Epithelial cell of prostate (primary cell): ENCODE results near the gene LETM1.

Experiments used
- DNase-seq: peaks from one replicate; pipeline ENCODE4 v3.0.0-alpha.2; 2011; ENCODE audit warnings: low read depth, low spot score
- H3K27ac ChIP-seq: fragments of 450-650 bp; 2 replicates; pipeline ENCODE4 v1.5.1; 2017; ENCODE audit warnings: mild to moderate bottlenecking

Gene LETM1

DNA sequence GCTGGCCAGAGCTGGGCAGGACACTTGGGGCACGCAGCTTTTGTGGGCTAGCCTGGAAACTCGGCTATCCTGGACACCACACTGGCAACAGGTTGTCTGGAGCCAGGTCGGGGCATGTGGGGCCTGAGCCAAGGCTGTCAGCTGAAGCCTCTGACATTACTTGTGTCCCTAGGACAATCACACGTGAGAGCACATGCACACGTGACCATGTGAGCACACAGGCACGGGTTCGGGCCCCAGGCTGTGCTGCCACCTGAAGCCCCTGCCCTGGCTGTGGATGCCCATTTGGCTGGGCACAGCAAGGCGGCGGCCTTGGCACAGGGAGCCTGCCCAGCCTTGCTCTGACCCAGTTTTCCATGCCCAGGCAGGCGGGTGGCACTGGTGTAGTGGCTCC lies 71.6 kb downstream of the LETM1 start:
- no peak overlapping the region for H3K27ac ChIP-seq
- no peak for DNase-seq

DNA sequence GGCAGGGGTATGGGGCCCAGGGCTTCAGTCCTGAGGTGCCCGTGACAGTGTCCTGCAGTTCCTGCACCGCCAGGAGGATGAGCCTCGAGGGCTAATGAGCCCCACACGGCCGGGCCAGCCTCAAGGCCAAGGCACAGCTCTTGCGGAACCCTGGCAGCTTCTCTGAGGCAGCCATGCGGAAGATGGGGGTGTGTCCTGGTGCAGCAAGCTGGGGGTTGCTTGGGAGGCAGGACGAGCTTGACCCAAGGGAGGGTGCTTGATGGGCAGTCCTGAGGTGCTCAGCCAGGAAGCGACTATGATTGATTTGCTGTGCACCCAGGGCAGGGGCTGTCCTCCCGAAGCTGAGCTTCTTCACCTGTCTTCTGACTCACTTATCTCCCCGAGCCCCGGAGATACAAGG lies 72.0 kb downstream of the LETM1 start:
- DNase-seq, result no peak
- H3K27ac ChIP-seq, result no peak overlapping the region

DNA sequence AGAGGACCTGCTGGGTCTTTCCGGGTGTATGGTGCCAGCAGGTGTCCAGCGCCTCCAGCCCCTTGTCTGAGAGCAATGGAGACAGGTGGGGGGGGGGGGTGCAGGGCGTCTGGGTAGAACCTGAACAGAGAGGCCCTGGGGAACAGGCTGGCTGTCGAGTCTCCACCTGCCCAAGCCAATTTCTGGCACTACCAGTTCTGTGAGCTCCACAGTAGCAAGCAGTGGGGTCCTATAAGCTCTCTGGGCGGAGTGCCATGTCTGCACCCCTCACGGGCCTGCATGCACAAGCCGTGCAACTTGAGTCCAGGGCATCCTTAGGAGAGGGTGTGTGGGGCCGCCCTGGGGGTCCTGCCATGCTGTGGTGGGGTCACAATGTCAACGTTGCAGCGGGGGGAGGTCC lies 72.9 kb downstream of the LETM1 start:
- DNase-seq, result no peak
- no peak overlapping the region for H3K27ac ChIP-seq

DNA sequence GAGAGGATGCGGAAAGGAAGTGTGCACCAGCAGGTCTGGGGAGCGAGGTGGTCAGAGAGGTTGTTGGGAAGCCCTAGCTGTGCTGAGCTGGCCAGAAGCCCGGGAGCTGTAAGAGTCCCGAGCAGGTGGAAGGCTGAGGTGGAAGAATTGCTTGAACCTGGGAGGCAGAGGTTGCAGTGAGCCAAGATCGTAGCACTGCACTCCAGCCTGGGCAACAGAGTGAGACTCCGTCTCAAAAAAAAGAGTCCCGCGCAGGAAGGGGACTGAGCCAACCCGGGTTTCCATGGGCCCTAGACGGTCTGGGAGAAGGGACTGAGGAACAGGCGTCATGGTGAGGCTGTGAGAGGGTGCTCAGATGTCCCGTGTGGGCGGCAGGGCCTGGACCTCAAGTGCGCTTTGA lies 75.5 kb downstream of the LETM1 start:
- H3K27ac ChIP-seq, result no peak overlapping the region
- DNase-seq, result no peak

DNA sequence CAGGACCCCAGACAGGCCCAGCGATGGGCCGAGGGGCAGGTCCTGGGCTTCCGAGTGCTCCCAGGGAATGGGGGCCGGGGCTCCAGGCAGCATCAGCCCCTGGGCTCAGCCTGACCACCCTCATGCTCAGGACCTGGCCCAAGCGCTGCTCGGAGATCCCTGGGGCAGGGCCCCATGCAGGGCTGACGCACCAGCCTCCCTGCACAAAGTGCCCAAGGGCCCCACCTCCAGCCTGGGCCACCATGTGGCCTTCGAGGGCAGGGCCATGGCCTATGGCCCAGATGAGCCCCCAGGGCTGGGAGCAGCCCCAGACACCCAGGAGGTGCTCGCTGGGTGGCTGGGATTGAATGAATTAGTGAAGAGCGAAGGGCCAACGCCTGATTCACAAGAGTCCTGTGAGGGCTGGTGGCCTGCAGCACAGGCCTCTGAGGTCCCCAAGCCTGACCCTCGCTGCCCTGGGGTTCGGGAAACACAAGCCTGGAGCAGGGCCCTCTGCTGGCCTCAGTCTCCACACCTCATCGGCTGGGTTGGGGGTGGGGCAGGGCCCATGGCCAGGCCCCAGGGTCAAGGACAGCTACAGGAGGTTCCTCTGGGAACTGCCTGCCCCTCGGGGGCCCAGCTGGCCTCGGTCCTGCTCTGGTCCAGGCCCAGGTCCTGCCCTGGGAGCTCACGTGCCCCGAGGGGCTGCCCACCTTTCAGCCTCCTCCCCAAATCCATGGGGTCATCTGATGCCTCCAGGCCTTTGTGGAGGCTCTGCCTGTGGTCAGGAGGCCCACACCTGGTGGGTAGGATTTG lies 76.2 kb downstream of the LETM1 start:
- no peak overlapping the region for H3K27ac ChIP-seq
- DNase-seq, result no peak

DNA sequence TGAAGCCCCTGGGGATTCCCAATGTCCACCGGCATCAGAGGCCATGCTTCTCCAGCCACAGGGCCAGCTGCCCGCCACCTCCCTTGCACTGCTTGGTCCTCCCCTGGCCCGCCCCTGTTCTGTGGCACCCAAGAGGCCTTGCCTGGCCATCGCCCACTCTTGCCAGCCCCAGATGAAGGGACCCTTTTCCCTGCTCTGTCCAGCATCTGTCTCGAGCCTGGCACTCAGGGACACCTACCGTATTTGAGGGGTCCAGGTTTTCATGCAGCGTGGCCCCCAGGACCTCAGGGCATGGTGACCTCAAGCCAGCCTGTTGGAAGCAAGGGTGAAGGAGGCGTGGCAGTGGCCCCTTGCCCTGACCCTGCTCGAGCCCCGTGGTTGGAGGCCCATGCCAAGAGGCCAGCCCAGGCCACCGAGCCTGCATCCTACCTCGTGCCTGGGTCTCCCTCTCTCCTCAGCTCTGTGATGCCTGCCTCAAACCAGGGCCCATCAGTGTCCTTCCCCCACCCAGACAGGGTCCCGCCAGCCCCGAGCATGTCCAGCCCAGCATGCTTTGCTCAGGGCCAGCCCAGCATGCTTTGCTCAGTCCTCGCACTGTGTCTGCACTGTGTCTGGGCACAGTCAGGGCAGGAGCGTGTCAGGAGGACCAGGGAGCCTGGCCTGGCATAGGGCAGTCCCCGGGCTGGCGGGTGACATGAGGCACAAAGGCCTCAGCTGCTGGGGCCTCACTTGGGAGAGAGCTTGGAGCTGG lies 77.1 kb downstream of the LETM1 start:
- DNase-seq, result no peak
- no peak overlapping the region for H3K27ac ChIP-seq

DNA sequence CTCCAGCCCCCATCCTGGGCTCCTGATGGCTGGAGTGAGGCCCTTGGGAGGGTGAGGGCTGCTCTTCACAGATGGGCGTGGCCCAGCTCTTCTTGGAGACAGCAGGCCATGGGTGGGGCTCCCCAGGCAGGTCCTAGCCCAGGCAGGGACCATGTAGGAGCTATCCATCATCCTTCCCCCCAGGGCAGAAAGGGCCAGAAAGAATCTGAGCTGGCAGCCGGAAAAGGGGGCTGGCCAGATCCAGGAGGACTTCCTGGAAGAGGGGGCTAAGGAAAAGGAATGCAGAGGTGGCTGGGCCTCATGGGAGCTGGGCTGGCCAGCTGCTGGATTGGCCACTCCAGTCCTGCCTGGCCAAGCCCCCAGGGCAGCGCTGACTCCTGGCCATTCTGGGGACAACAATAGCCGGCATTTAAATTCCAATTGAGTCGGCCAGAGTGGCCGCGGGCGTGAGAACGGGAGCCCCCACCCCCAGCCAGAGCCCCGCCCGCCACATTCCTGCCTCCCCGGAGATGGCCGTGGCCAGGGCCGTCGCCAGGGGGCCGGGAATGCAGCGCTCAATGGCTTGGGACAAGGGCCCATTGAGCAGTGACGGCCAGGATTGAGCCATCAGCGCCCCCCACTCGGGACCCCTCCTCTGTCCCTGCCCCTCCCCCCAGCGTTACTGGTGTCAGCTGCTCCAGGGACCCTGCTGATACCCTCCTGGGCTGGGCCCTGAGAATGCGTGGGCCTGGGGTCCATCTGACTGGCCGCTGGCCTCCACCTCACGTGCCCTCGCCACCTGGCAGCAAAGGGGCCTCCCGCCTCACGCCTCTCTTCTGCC lies 77.9 kb downstream of the LETM1 start:
- no peak overlapping the region for H3K27ac ChIP-seq
- DNase-seq, result no peak

DNA sequence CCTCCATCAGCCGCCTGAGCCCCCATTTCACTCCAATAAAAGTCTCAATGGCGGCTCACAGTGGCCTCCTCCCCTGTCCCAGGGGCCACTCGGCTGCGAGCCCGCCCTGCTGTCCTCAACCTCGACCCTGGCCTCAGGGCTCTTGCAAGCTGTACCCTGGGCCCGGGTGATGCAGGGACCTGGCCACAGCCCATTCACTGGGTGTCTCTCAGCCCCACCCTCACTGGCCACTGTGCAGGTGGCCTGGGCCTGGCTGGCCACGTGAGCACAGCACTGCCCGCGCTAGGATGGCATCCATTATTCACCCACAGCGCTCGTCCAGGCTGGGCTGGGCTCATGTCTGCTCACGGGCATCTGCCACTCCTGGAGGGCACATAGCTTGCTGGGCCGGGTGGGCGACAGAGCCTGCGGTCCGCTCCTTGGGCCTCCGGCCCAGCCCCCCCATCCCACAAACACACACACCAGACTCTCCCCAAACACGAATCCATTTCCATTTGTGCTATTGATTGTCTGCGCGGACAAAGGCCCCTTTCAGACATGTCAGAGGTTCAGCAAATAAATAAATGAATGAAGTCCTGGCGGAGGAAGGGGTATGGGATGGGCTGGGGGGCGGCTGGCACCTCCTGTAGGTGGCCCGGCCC lies 79.3 kb downstream of the LETM1 start:
- no peak for DNase-seq
- H3K27ac ChIP-seq, result no peak overlapping the region

DNA sequence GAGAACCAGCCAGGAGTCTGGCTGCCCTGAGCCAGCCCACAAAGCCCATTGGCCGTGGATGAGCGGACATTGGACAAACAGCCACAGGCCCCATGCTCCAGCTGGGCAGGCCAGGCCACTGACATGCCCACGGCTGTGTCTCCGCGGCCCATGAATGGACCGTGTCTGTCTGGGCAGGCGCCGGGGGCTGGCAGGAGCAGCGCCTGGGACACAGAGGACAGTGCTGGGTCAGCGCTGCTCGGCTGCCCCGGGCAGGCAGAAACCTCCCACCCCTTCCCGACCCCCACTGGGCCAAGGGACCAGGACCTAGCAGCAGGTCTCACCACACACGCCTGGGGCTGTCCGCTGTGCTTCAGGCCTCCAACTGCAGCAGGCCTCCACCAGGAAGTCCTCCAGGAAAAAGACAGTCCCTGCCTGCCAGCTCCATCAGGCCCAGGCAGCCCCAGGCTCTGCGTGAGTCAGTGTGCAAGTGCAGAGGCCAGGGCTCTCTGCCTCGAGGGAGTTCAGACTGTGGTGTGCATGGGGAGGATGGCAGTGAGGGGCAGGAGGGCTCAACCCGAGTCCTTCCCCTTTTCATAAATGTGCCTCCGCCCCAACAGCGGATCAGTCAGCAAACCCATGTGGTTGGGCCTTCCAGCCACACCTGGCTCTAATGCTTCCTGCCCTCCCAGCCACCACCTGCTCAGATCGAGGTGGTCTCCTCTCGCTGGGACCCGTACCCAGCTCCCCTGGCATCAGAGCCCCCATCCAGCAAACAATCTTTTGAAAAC lies 80.0 kb downstream of the LETM1 start:
- no peak for DNase-seq
- H3K27ac ChIP-seq, result no peak overlapping the region

DNA sequence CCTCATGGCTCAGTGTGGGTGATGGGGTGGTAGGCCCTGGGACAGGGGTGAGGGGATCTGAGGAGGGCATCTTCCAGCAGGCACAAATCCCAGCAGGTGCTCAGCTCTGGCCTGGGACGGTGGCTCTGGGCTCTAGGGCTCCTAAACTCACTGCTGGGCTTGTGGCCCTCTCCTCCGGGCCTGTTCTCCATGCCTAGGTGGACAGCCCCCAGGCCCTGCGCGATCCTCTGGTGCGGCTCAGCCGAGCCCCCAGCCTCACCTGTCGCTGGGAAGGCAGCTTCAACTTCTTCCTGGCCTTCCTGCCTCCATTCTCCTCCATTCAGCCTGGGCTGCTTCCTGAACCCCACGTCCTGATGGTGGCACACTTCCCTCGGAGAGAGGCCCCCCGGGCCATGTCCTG lies 82.2 kb downstream of the LETM1 start:
- DNase-seq, result no peak
- H3K27ac ChIP-seq, result no peak overlapping the region

DNA sequence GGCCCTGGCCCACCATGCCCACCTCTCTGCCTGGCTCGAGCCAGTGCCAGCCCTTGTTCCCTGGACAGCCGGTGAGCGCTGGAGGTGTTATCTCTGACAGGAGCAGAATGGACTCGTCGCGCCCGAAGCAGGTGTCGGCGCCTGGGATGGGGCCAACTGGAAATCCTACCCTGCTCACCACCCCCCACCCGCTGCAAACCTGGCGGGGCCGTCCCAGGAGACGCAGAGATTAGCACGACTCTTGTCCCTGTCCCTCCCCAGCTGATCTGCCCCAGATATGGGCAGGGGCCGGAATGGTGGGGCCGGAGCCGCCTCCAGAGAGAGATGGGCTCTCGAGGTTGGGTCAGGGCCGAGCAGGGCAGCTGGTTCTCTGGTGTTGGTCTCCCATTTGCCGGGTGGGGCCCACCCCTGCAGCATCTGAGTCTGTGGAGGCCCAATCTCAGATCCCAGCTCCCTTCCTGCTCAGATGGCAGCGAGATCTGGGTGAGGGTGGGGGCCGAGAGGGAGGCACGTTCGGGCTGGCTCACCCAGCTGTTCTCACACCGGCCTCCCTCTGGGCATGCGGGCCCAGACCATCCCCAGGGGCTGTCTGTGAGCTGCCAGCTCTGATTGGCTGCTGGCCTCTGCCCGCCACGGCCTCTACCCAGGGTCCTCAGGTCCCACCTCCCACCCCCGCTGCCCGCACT lies 83.0 kb downstream of the LETM1 start:
- no peak for DNase-seq

DNA sequence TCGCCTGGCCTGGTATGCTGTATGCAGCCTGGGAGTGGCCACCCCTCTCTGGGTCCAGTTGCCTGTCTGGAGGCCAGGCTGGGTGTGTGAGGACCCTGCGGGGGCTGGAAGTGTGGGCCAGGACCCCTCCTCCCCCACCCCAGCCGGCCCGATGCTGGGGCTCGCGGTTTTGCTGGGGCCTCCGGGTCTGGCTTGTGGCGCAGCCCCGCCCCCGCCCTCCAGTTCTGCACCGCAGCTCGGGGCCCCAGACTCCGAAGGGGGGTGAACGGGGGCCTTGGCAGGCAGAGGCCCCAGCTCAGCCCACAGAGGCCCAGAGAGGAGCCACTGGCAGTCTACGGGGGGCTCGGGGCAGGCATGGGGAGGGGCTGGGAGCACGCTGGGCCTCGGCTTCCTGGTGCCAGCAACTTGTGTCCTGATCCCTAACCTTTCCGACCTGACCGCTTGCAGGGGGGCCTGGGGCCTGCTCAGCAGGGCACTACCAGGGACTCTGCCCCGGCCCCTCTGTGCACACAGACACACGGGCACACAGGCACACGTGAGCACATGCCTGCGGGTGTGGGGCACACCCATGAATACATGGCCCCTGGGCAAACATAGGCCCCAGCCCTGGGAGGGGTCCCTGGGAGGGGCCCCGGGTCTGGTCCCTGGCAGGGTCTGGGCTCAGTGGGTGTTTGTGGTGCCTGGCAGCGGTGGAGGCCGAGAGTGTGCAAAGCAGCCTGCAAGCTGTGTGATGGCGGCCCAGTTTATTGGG lies 84.2 kb downstream of the LETM1 start:
- DNase-seq, result no peak
- no peak overlapping the region for H3K27ac ChIP-seq

More for the DNA sequence above, 83.0 kb downstream of the LETM1 start:
- H3K27ac ChIP-seq, result no peak overlapping the region

DNA sequence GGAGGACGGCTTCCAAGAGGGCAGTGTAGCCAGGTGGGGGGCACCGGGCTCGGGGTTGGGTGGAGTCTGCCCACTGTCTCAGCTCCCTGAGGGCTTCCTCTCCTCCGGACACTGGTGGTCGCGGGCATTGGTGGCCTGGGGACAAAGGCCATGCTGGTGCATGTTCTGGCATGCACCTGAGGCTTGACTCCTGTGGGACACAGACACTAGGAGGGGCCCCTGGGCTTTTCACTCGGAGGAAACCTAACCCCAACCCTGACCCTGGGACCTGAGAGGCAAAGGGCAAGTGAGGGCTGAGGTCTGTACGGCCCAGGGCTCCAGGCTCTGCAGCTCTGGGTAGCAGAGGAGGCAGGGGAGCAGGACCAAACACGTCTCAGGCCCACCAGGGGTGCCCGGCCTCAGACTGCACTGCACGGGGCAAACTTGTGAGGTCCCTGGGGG lies 85.1 kb downstream of the LETM1 start:
- no peak for DNase-seq
- no peak overlapping the region for H3K27ac ChIP-seq

DNA sequence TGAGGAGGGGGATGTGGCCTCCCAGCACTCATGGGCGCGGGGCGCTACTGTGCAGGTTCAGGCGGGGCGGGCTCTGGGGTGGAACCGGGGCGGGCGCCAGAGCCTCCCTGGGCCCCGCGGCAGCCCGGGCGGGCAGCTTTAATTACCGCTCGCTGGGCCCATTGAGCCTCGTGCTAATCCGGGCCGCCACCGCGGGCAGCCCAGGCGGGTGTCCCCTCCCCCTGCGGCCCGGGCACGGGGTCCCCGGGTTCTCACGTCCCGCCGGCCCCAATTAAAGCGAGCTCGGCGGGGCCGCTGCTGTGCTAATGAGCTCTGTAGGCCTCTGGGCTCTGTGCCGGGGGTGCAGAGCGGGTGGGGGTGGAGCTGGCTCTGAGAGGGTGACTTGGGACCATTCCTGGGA lies 85.7 kb downstream of the LETM1 start:
- no peak for DNase-seq
- H3K27ac ChIP-seq, result no peak overlapping the region

DNA sequence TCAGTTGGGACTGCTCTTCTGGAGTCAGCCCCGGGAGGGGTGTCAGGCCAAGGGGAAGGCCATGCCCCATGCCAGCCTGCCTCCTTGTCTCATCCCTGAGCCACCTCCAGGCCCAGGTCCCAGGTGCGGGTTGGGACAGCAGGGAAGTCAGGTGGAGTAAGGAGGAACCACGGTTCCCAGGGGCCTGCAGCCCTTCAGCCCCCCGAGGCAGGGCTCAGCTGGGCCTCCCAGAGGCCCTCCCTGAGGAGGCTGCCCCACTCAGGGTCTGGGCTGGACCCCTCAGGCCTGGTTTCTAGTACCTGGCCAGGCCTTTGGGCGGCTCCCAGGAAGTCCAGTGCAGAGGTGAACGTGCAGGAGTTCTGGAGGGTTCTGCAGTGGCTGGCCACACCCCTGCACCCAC lies 86.3 kb downstream of the LETM1 start:
- no peak for DNase-seq

DNA sequence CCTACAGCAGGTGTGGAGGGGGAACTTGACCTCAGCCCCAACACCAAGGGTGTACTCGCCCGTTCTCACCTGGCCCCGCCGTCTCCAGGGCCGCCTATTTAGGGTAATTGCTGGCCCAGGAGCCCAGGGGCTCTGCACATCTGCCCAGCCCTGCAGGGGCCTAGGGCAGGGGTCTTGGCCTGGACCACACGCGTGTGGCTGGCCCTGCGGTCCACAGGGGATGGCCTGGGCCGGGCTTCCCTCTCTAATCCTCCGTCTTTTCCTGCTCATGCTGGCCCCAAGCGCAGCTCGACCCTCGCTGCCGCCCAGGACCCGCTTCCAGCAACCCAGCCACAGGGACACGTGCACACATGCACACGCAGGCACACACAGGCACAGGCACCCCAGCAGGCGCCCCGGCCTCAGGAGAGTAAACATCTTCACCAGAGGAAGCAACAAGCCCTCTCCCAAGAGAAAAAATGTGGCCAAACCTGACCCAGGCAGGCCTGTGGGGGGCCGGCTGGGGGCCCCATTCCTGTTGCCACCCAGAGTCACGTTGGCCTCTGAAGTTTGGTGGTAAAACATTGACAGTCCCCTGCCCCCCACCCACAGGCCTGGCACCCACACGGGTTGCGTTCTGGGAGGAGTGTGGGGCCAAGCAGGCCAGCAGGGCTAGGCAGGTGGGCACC lies 87.5 kb downstream of the LETM1 start:
- H3K27ac ChIP-seq, result no peak overlapping the region
- no peak for DNase-seq

More for the DNA sequence above, 86.3 kb downstream of the LETM1 start:
- H3K27ac ChIP-seq, result no peak overlapping the region

DNA sequence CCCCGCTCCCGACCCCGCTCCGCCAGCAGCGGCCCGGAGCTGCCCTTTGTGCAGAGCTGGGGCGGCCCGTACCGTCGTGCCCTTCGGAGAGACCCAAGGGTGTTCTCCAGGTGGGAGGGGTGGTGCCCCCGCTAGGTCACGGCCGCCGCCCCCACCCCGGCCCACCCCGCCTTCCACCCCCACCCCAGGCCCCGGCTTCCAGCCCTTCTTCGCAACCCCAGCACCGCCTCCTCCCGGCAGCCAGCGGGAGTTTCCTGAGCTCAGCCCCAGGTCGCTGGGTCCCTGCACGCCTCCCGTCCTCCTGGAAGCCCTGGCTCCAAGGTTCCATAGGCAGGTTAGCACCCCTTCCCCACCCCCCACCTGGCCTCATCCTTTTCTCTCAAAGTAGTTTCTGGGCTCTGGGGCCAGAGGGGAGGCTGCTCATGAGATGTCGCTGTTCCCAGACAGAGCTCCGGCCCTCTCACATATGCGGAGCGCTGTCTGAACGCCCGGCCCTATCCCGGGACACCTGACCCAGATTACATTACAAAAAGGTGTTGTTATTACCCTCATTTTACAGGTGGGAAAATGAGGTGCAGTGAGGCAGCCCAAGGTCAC lies 88.1 kb downstream of the LETM1 start:
- no peak overlapping the region for H3K27ac ChIP-seq
- DNase-seq, result no peak
